ENCODE data around the gene TNFRSF19. TPM values are rescaled to one million over a fixed set of nuclear protein-coding genes. Genes with fewer than 3 reads are reported as not detected.

Gene TNFRSF19
- total and polyA plus RNA-seq, 7 experiments from 2014 or later, result 0.10 to 0.24 TPM; not detected in 5

DNA sequence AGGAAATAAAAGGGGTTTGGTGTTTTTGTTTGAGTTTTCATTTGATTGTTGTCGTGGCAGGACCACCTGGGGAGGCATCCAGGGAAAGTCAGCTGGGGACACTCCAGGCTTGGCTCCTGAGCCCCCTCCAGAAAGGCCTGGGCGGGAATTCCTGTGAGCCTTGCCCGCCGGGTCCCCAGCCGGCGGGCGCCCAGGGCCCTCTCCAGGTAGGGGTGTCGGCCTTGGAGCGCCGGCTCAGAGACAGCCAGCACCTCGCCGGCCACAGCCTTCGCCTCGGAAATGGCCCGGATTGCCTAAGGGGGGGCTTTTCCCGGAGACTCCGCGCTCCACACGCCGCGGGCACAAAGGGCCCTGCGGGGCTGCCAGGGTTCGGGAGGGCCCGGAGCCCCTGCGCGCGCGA is 125.0 kb downstream of the TNFRSF19 start:
- Mint-ChIP-seq H3K36me3 (no peaks in the 10 kb centered on the region), H3K4me3 (peak overlapping the region in 7 of 10 donors; percentile 28 to 86 (median 68)), H3K9me3 (no peaks in the 10 kb centered on the region), H3K27me3 (peaks cover 0 to 7% (median 0%) of the 10 kb centered on the region in 5 donors), H3K4me1 (peaks cover 6 to 31% (median 24%) of the 10 kb centered on the region in 7 donors), H3K27ac (peak overlapping the region in 5 of 9 donors; percentile 47 to 85 (median 70))
- Histone ChIP-seq H3K36me3 (ENCODE audit: control insufficient read depth in 2 of 3, insufficient read depth in 3 of 3, low read length in 3 of 3) (no peaks in the 10 kb centered on the region), H3K27me3 (ENCODE audit: control insufficient read depth in 2 of 2, insufficient read depth in 2 of 2, low read length in 2 of 2) (no peaks in the 10 kb centered on the region), H3K4me3 (ENCODE audit: low read length) (no peak overlapping the region), H3K4me1 (ENCODE audit: control insufficient read depth in 2 of 2, insufficient read depth in 2 of 2, low read length in 2 of 2) (peaks cover 0 to 9% of the 10 kb centered on the region in 2 donors), H3K27ac (ENCODE audit: low read depth, low read length) (peak overlapping the region; percentile 62), H3K9me3 (ENCODE audit: control insufficient read depth in 2 of 3, low read length in 3 of 3) (no peaks in the 10 kb centered on the region)
- intact Hi-C loops (cut with micrococcal nuclease), result loop anchor here in 1 of 2 donors (5.0 kb wide), 1 partner anchor 47 kb away; no protein-coding TSS in a partner anchor
- no peak for DNase-seq
- ChIA-PET CTCF (interaction anchor here (0.7 kb wide), 1 partner anchor 487 kb away, joined by 3 read pairs; no protein-coding TSS in a partner anchor), POLR2A (no interaction called here)
- no peak for ATAC-seq

DNA sequence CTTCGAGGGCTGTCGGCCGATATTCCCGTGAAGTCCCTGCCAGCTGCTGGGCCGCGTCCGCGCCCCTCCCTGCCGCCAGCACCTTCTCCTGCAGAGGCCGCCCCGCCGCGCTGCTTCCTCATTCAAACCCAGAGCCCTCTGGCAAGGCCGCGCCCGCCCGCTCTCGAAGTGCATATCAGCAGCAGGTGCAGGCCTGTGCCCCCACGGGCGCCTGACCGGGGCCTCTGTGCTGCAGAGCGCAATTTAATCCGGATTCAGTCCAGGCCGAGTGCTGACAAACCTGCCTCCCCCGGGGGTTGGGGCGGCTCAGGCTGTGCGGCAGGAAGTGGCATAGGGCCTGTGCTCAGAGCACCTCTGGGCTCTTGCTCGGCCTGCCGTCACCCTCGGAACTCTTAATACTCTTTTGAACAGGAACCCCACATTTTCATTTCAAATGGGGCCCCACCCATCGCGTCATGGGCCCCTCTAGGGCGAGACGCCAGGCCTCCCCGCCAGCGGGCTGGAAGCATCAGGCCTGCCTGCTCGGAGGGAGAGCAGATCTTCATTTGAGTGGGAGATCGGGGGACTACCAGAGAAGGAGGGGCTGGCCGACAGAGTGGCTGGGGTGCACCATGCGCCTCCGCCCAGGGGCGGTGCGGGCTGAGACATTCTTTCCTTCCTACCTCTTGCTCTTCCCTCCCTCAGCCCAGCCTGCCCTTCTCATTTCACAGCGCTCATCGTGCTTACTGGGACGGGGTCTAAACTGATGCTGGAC is 125.7 kb downstream of the TNFRSF19 start:
- H3K27ac Mint-ChIP-seq, result peak overlapping the region; percentile 87 to 98 (median 95)
- peaks cover 0 to 3% (median 0%) of the 10 kb centered on the region in 11 donors for H3K9me3 Mint-ChIP-seq
- Histone ChIP-seq H3K4me3 (ENCODE audit: low read length) (peak overlapping the region; percentile 49), H3K27ac (ENCODE audit: low read depth, low read length) (peak overlapping the region; percentile 62), H3K36me3 (ENCODE audit: control insufficient read depth in 2 of 3, insufficient read depth in 3 of 3, low read length in 3 of 3) (no peaks in the 10 kb centered on the region), H3K27me3 (ENCODE audit: control insufficient read depth in 2 of 2, insufficient read depth in 2 of 2, low read length in 2 of 2) (no peaks in the 10 kb centered on the region), H3K4me1 (ENCODE audit: control insufficient read depth in 2 of 2, insufficient read depth in 2 of 2, low read length in 2 of 2) (peaks cover 0 to 9% of the 10 kb centered on the region in 2 donors), H3K9me3 (ENCODE audit: control insufficient read depth in 2 of 3, low read length in 3 of 3) (no peaks in the 10 kb centered on the region)
- ATAC-seq (peak; percentile 88), DNase-seq (peak; percentile 25 to 71 (median 68))
- CTCF ChIA-PET, result interaction anchor here (0.7 kb wide), 1 partner anchor 486 kb away, joined by 3 read pairs; no protein-coding TSS in a partner anchor
- POLR2A ChIA-PET, result no interaction called here
- peaks cover 0 to 7% (median 0%) of the 10 kb centered on the region in 5 donors for H3K27me3 Mint-ChIP-seq
- H3K4me3 Mint-ChIP-seq, result peak overlapping the region; percentile 73 to 86 (median 81)
- intact Hi-C loops (cut with micrococcal nuclease), result loop anchor here in 1 of 2 donors (1.0 to 5.0 kb wide), 3 partner anchors 46 to 321 kb away; no protein-coding TSS in a partner anchor
- H3K4me1 Mint-ChIP-seq, result peaks cover 6 to 31% (median 24%) of the 10 kb centered on the region in 7 donors
- peaks cover 0 to 4% (median 0%) of the 10 kb centered on the region in 5 donors for H3K36me3 Mint-ChIP-seq

DNA sequence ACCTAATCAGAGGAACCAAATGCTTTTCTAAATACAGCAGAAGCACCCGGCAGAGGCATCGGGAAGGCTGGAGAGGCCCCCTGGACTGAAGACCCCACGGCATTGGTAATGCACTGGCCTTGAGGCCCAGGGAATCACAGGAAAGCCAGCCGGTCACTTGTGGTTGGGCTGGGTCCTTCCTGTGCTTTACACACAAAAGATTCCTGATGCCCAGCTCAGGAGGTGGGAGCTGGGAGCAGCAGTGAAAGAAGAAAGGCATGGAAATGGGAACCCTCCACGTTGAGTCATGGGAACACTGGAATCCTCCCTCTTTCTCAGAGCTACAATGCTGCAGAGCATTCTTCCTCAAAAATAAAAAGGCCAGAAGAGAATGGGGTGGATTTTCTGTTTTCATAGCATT is 126.4 kb downstream of the TNFRSF19 start:
- no peak for DNase-seq
- no peaks in the 10 kb centered on the region for H3K9me3 ChIP-seq (ENCODE audit: control insufficient read depth in 2 of 3, low read length in 3 of 3)
- ChIA-PET CTCF (no interaction called here), POLR2A (no interaction called here)
- H3K27me3 ChIP-seq (ENCODE audit: control insufficient read depth in 2 of 2, insufficient read depth in 2 of 2, low read length in 2 of 2), result no peaks in the 10 kb centered on the region
- Mint-ChIP-seq H3K27me3 (peaks cover 0 to 7% (median 0%) of the 10 kb centered on the region in 5 donors), H3K4me3 (peak overlapping the region in 9 of 10 donors; percentile 77 to 86 (median 81)), H3K27ac (peak overlapping the region; percentile 87 to 98 (median 95)), H3K9me3 (peaks cover 0 to 3% (median 0%) of the 10 kb centered on the region in 11 donors), H3K4me1 (peaks cover 6 to 31% (median 24%) of the 10 kb centered on the region in 7 donors), H3K36me3 (peaks cover 0 to 4% (median 0%) of the 10 kb centered on the region in 5 donors)
- peak overlapping the region; percentile 62 for H3K27ac ChIP-seq (ENCODE audit: low read depth, low read length)
- peak overlapping the region; percentile 49 for H3K4me3 ChIP-seq (ENCODE audit: low read length)
- intact Hi-C loops (cut with micrococcal nuclease), result loop anchor here in 1 of 2 donors (1.0 to 5.0 kb wide), 3 partner anchors 46 to 321 kb away; no protein-coding TSS in a partner anchor
- peaks cover 0 to 9% of the 10 kb centered on the region in 2 donors for H3K4me1 ChIP-seq (ENCODE audit: control insufficient read depth in 2 of 2, insufficient read depth in 2 of 2, low read length in 2 of 2)
- no peaks in the 10 kb centered on the region for H3K36me3 ChIP-seq (ENCODE audit: control insufficient read depth in 2 of 3, insufficient read depth in 3 of 3, low read length in 3 of 3)
- no peak for ATAC-seq

DNA sequence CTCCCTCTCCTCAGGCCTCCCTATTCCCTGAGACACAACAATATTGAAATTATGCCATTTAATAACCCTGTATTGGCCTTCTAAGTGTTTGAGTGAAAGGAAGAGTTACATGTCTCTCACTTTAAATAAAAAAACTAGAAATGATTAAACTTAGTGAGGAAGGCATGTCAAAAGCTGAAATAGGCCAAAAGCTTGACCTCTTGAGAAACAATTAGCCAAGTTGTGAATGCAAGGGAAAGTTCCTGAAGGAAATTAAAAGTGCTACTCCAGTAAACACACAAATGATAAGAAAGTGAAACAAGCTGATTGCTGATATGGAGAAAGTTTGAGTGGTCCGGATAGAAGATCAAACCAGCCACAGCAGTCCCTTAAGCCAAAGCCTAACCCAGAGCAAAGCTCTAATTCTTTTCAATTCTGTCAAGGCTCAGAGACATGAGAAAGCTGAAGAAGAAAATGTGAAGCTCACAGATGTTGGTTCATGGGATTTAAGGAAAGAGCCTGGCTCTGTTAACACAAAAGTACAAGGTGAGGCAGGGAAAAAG is 127.6 kb downstream of the TNFRSF19 start:
- Histone ChIP-seq H3K27me3 (ENCODE audit: control insufficient read depth in 2 of 2, insufficient read depth in 2 of 2, low read length in 2 of 2) (no peaks in the 10 kb centered on the region), H3K27ac (ENCODE audit: low read depth, low read length) (no peak overlapping the region), H3K36me3 (ENCODE audit: control insufficient read depth in 2 of 3, insufficient read depth in 3 of 3, low read length in 3 of 3) (no peaks in the 10 kb centered on the region), H3K9me3 (ENCODE audit: control insufficient read depth in 2 of 3, low read length in 3 of 3) (no peaks in the 10 kb centered on the region), H3K4me3 (ENCODE audit: low read length) (no peak overlapping the region), H3K4me1 (ENCODE audit: control insufficient read depth in 2 of 2, insufficient read depth in 2 of 2, low read length in 2 of 2) (peaks cover 0 to 9% of the 10 kb centered on the region in 2 donors)
- Mint-ChIP-seq H3K27ac (peak overlapping the region in 3 of 9 donors; percentile 52 to 64 (median 54)), H3K9me3 (peaks cover 0 to 3% (median 0%) of the 10 kb centered on the region in 11 donors), H3K4me1 (peaks cover 6 to 31% (median 24%) of the 10 kb centered on the region in 7 donors), H3K27me3 (peaks cover 0 to 7% (median 0%) of the 10 kb centered on the region in 5 donors), H3K36me3 (peaks cover 0 to 4% (median 0%) of the 10 kb centered on the region in 5 donors), H3K4me3 (peak overlapping the region in 2 of 10 donors; percentile 13 to 32)
- ChIA-PET CTCF (interaction anchor here (0.6 kb wide), 1 partner anchor 440 kb away, joined by 3 read pairs; no protein-coding TSS in a partner anchor), POLR2A (no interaction called here)
- DNase-seq (no peak), ATAC-seq (no peak)
- intact Hi-C loops (cut with micrococcal nuclease), result loop anchor here in 1 of 2 donors (5.0 kb wide), 1 partner anchor 44 kb away; no protein-coding TSS in a partner anchor

DNA sequence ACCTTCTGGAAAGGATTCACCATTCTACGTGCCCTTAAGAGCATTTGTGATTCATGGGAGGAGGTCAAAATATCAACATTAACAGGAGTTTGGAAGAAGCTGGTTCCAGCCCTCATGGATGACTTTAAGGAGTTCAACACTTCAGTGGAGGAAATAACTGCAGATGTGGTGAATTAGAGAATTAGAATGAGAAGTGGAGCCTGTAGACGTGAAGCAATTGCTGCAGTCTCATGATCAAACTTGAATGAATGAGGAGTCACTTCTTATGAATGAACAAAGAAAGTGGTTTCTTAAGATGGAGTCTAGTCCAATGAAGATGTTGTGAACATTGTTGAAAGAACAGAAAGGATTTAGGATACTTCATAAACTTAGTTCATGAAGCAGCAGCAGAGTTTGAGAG is 129.1 kb downstream of the TNFRSF19 start:
- H3K36me3 ChIP-seq (ENCODE audit: control insufficient read depth in 2 of 3, insufficient read depth in 3 of 3, low read length in 3 of 3), result no peaks in the 10 kb centered on the region
- H3K4me1 Mint-ChIP-seq, result peaks cover 6 to 27% (median 20%) of the 10 kb centered on the region in 7 donors
- H3K4me1 ChIP-seq (ENCODE audit: control insufficient read depth in 2 of 2, insufficient read depth in 2 of 2, low read length in 2 of 2), result peaks cover 0 to 9% of the 10 kb centered on the region in 2 donors
- H3K27me3 Mint-ChIP-seq, result peaks cover 0 to 2% (median 0%) of the 10 kb centered on the region in 5 donors
- H3K4me3 Mint-ChIP-seq, result no peak overlapping the region
- H3K9me3 ChIP-seq (ENCODE audit: control insufficient read depth in 2 of 3, low read length in 3 of 3), result no peaks in the 10 kb centered on the region
- no peak overlapping the region for H3K27ac ChIP-seq (ENCODE audit: low read depth, low read length)
- no peaks in the 10 kb centered on the region for H3K27me3 ChIP-seq (ENCODE audit: control insufficient read depth in 2 of 2, insufficient read depth in 2 of 2, low read length in 2 of 2)
- H3K27ac Mint-ChIP-seq, result no peak overlapping the region
- H3K4me3 ChIP-seq (ENCODE audit: low read length), result no peak overlapping the region
- DNase-seq, result no peak
- ATAC-seq, result no peak
- ChIA-PET CTCF (no interaction called here), POLR2A (no interaction called here)
- intact Hi-C loops (cut with micrococcal nuclease), result loop anchor here in 1 of 2 donors (5.0 kb wide), 1 partner anchor 43 kb away; no protein-coding TSS in a partner anchor
- H3K36me3 Mint-ChIP-seq, result peaks cover 0 to 4% (median 0%) of the 10 kb centered on the region in 5 donors
- H3K9me3 Mint-ChIP-seq, result peaks cover 0 to 3% (median 0%) of the 10 kb centered on the region in 11 donors

DNA sequence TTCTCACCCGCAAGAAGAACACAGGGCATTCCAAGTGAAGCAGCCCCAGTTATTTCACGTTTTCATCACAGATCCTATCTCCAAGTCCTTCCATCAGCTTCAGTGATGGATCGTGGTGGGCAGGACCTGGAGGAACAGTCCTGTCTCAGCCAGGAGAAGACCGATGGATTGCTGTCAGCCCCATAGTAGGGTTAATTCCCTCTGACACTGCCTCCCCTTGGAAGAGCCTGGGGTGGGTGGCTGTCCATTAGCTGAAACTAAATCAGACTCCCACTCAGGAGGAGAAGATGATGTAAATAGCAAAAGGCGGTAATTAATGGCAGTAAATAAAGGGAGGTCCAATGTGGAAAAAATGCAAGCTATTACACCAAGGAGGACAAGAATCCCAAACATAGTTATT is 131.0 kb downstream of the TNFRSF19 start:
- DNase-seq (no peak), ATAC-seq (no peak)
- Mint-ChIP-seq H3K4me1 (peaks cover 2 to 16% (median 8%) of the 10 kb centered on the region in 7 donors), H3K9me3 (peaks cover 0 to 3% (median 0%) of the 10 kb centered on the region in 11 donors), H3K36me3 (peaks cover 0 to 4% (median 0%) of the 10 kb centered on the region in 5 donors), H3K27me3 (peaks cover 0 to 2% (median 0%) of the 10 kb centered on the region in 5 donors), H3K27ac (no peak overlapping the region), H3K4me3 (no peak overlapping the region)
- Histone ChIP-seq H3K4me3 (ENCODE audit: low read length) (no peak overlapping the region), H3K27ac (ENCODE audit: low read depth, low read length) (no peak overlapping the region), H3K36me3 (ENCODE audit: control insufficient read depth in 2 of 3, insufficient read depth in 3 of 3, low read length in 3 of 3) (no peaks in the 10 kb centered on the region), H3K4me1 (ENCODE audit: control insufficient read depth in 2 of 2, insufficient read depth in 2 of 2, low read length in 2 of 2) (peaks cover 0 to 6% of the 10 kb centered on the region in 2 donors), H3K9me3 (ENCODE audit: control insufficient read depth in 2 of 3, low read length in 3 of 3) (no peaks in the 10 kb centered on the region), H3K27me3 (ENCODE audit: control insufficient read depth in 2 of 2, insufficient read depth in 2 of 2, low read length in 2 of 2) (no peaks in the 10 kb centered on the region)
- CTCF ChIA-PET, result no interaction called here
- intact Hi-C loops (cut with micrococcal nuclease), result no loop called here
- POLR2A ChIA-PET, result no interaction called here

Measured in naive thymus-derived CD4-positive, alpha-beta T cell (primary cell).